ENCODE data around the gene TVP23C. TPM values are rescaled to one million over a fixed set of nuclear protein-coding genes. Genes with fewer than 3 reads are reported as not detected.

The TVP23C gene
- total RNA-seq, 1 experiment from 2014 or later = 16.9 TPM

- H3K23me2 ChIP-seq (ENCODE audit: insufficient read length, low read depth, low read length, poor library complexity, severe bottlenecking) = no peaks in the 10 kb centered on the region
- H4K8ac ChIP-seq (replicated peaks; ENCODE audit: insufficient read length, low read depth, low read length) = no peak overlapping the region
- Mint-ChIP-seq H3K36me3 (ENCODE audit: insufficient read depth in 1 of 3, low read depth in 3 of 3) (peaks cover 4 to 11% (median 4%) of the 10 kb centered on the region in 3 experiments; a peak in 5 of 7 replicates), H3K27me3 (ENCODE audit: low read depth) (no peaks in the 10 kb centered on the region), H3K4me1 (peaks cover 4 to 5% of the 10 kb centered on the region in 2 experiments), H3K9me3 (no peaks in the 10 kb centered on the region), H3K4me3 (no peak overlapping the region), H3K27ac (no peak overlapping the region)
- TF ChIP-seq CTCF (conservative IDR thresholded peaks at IDR 0.05) = no peak
- no peak overlapping the region for H3K14ac ChIP-seq (ENCODE audit: insufficient read depth, low read length)
- no peak overlapping the region for H2BK20ac ChIP-seq (ENCODE audit: low read depth, low read length, poor library complexity, severe bottlenecking)
- no peak overlapping the region for H4K91ac ChIP-seq (ENCODE audit: insufficient read length, low read depth, low read length)
- no peak overlapping the region for H3K4me2 ChIP-seq (ENCODE audit: insufficient read depth, insufficient read length, low read length)
- no peaks in the 10 kb centered on the region for H3K9me3 ChIP-seq (ENCODE audit: control insufficient read depth, low read depth, low read length)
- no peak overlapping the region for H2AFZ ChIP-seq (ENCODE audit: low read length)
- H3K4me1 ChIP-seq (ENCODE audit: insufficient read depth, low read length) = peaks cover 4% of the 10 kb centered on the region; the same call in 1 of the 2 replicates
- H3K56ac ChIP-seq (ENCODE audit: insufficient read length, low read depth, low read length) = no peak overlapping the region
- H3K27me3 ChIP-seq (ENCODE audit: insufficient read depth, low read length) = no peaks in the 10 kb centered on the region
- H2BK5ac ChIP-seq (ENCODE audit: insufficient read length, low read length) = no peak overlapping the region
- H3K18ac ChIP-seq (ENCODE audit: insufficient read length, low read depth, low read length) = no peak overlapping the region
- no peak overlapping the region for H2BK12ac ChIP-seq (ENCODE audit: insufficient read length, low read depth, low read length)
- H3K4ac ChIP-seq (ENCODE audit: low read depth, low read length) = no peak overlapping the region
- no peak overlapping the region for H2BK120ac ChIP-seq (ENCODE audit: low read depth, low read length, poor library complexity, severe bottlenecking)
- no peak overlapping the region for H3K23ac ChIP-seq (ENCODE audit: insufficient read length, low read depth, low read length)
- H3K79me2 ChIP-seq (ENCODE audit: insufficient read depth, low read length) = no peaks in the 10 kb centered on the region
- DNase-seq = no peak
- H2AK5ac ChIP-seq (ENCODE audit: insufficient read length, low read length) = no peak overlapping the region
- H3T11ph ChIP-seq (ENCODE audit: low read length) = no peak overlapping the region
- no peak overlapping the region for H3K9ac ChIP-seq (ENCODE audit: extremely low read depth, insufficient read length, low read length)
- no peak overlapping the region for H4K5ac ChIP-seq (ENCODE audit: insufficient read length, low read depth, low read length)
- no peaks in the 10 kb centered on the region for H4K20me1 ChIP-seq (ENCODE audit: control insufficient read depth, insufficient read depth, insufficient read length)
- H2BK15ac ChIP-seq (ENCODE audit: low read depth, low read length) = no peak overlapping the region
- H3K79me1 ChIP-seq (ENCODE audit: insufficient read depth, low read depth, low read length, poor library complexity, severe bottlenecking) = no peaks in the 10 kb centered on the region
- no peak overlapping the region for H3K27ac ChIP-seq (ENCODE audit: insufficient read length, low read depth, low read length)
These were observed 83.6 kb downstream of the TVP23C start for GRCh38 chr17:15479703-15480102.

Data from H9 (cell line).